ENCODE data around the gene CFAP73.

Gene CFAP73

GRCh38 chr12:113167868-113168267, 18.3 kb downstream of the CFAP73 start:
- no peak for DNase-seq

DNA sequence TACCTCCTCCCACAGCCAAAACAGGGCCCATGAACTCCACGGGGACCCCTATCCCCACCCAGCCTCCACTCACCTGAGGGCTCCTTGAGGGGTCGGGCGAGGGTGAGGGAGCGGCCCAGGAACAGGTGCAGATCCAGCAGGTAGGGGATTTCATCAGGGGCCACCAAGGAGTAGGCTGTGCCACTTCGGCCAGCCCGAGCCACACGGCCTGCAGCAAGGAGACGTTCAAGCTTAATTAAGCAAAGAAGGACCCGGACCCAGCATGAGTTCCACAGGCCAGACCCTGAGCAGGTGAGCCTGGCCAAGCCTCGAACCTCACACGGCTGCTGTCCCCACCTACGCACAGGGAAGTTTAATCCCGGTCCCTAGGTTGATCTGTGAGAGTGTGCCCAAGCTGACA, 20.2 kb downstream of the CFAP73 start:
- no peak for DNase-seq

- no peak for DNase-seq
Measured at GRCh38 chr12:113170457-113170856, 20.9 kb downstream of the CFAP73 start.

DNA sequence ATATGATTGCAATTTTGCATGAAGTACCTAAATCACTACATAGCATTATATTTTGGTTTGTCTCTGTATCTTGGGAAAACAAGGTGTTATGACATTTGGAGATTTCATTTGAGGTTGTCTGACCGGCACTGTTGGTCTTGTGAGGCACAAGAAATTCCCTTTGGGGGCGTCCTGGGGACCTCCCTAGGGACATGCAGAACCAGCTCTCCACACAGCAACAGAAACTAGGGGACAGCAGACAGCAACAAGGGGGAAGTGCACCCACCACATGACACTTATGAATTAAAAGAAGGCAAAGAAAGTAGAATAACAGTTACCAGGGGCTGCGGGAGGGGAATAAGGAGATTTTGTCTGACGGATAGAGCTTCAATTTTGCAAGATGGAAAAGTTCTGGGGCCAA, 21.4 kb downstream of the CFAP73 start:
- DNase-seq: no peak

- DNase-seq: no peak
Measured at GRCh38 chr12:113171543-113171942, 22.0 kb downstream of the CFAP73 start.

DNA sequence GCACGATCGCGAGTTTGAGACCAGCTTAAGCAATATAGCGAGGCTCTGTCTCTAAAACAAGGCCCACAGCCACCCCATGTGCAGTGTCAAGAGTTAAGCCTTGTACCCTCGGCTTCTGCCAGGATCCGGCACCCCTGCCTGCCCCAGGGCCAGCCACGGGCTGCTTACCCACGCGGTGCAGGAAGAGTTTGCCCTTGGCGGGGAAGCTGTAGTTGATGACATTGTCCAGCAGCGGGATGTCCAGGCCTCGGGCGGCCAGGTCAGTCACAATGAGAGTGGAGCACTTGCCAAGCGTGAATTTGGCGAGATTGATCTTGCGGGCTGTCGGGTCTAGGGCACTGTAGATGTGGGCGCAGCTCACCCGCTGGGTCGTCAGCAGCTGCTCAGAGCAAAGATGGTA, 22.7 kb downstream of the CFAP73 start:
- DNase-seq: no peak

DNA sequence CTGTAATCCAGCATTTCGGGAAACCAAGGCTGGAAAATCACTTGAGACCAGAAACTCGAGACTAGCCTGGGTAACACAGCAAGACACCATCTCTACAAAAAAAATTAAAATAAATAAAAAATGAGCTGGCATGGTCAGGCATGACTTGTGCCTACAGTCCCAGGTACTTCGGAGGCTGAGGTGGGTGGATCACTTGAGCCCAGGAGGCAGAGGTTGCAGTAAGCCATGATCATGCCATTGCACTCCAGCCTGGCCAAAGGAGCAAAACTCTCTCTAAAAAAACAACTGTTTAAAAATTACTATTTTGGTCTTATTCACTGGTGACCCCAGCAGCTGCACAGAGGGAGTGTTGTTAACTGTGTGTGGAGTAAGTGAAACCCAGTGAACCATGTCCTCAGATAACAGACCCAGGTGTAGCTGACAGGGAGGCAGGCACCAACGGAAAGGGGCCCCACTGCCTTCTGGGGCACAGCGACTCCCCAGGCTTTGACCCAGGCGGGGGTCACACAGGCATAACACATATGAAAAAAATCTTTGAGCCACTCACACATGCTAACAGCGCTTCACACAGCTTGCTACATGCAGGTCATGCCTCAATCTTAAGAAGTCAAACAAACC, 23.7 kb downstream of the CFAP73 start:
- no peak for DNase-seq

DNA sequence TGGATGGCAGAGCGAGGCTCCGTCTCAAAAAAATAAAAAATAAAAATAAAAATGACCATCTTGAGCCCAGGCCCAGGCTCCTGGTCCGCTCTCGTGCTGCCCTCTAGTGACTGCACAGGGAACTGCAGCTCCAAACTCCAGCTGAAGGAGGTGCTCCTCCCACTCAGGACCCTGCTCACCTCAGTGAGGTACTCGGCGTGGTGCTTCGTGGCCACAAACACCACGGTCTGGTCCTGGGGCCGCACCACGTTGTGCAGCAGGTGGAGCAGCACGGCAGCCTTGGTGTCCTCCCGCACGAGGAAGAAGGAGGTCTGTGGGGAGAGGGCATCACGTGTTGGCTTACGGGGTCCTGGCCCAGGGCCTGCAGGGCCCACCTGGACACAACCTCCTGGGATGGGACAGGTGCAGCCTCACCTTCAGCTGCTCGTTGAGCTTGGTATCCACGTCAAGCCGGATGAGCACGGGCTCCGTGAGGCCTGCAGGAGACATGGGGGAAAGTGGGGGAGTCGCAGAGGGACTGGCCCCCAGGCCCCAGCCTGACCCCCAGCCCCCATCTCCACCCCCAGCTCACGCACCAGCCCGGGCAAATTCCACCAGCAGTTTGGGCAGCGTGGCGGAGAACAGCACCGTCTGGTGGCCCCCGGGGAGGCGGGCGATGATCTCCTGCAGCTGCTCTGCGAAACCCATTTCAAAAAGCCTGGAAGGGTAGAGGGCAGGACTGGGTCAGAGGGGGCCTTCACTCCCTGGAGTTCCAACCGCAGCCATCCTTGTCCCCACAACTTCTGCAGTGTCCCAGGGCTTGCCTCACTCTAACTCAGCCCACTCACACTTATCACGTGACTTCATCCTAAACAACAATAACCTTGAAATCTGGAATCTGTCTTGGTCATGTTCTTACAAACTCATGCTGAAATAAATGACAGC, 25.2 kb downstream of the CFAP73 start:
- peak; percentile 52 to 75 (median 61) for DNase-seq

DNA sequence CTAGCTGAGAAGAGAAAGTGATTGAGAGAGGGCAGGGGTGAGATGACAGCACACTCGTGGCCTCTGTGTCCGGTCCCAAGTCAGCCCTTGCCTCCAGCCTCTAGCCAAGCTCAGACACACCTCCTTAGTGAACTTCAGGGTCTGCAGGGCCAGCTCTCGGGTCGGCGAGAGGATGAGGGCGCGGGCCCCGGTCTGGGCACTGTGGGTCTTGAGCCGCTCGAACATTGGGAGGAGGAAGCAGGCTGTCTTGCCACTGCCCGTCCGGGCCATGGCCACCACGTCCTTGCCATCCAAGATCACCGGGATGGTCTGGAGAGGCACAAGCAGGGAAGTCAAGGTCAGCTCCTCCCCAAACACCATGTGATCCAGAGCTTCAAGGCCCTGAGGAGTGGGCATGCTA, 29.5 kb downstream of the CFAP73 start:
- no peak for DNase-seq

DNA sequence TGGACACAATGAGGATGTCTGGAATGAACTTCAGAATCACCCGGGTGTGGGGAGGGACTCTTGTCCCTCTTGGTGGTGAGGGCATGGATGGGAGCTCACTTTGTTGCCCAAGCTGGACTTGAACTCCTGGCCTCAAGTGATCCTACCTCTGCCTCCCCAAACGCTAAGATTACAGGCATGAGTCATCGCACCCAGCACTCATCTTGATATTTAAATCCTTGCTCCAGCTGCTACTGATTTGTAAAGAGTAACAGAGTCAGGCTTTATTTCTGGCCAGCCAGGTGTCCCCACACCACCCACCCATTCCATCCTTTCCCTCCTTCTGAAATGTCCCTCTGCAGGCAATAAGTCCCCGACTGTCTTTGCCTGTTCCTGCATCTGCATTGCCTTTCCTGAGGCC, 30.8 kb downstream of the CFAP73 start:
- no peak for DNase-seq

- DNase-seq: no peak
Measured at GRCh38 chr12:113181975-113182374, 32.5 kb downstream of the CFAP73 start.

- DNase-seq: no peak
Measured at GRCh38 chr12:113183030-113183589, 33.6 kb downstream of the CFAP73 start.

- DNase-seq: peak in 2 of 5 experiments; percentile 17 to 88
Measured at GRCh38 chr12:113184098-113184899, 34.8 kb downstream of the CFAP73 start.

DNA sequence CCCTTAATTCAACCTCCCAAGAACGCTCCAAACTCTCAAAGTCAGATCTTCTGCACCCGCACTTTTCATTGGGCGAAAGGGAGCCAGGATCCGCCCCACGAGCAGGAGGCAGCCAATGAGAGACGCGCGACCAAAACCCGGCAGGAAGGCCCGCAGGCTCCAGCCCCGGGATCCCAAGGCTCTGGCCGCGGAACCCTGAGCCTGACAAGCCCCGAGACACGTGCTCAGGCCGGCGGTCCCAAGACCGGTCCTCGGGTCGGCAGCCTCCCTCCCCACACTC, 35.3 kb downstream of the CFAP73 start:
- peak; percentile 68 to 93 (median 83) for DNase-seq

DNA sequence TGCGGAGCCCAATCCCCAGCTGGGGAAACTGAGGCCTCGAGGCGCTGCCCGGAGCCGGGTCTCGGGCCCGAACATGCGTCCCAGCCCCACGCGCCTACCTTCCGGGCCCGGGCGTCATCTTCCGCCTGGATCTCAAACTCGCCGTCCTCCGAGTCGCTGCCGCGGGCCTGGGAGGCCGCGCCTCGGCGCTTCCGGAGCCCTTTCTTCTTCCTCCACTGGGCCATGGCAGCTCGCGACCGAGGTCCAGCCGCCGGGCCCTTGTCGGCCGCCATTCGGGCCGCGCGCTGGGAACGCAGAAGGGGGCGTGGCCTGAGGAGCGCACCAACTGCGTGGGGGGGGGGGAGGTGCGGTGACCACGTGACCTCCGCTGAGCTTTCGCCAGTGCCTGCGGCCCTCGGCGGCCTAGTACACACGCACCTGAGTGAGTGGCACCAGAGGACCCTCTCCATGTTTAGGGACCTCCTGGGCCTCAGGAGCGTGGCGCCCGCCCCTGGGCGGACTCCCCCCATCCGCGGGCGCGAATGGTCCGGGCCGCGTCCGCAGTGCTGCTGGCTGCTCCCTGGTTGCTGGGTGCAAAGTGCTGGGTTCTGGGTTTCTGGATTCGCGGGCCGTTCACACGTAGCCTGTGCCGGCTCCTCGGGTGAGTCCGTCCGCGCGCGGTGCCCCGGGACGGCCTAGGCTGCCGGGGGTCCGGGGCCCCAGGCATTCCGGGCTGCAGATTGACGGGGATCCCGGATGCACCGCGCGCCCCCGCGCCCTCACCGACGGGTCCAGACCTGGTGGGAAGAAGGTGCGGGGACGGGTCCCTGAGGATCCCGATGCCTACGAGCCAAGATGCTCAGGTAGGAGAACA, 35.9 kb downstream of the CFAP73 start, which contains the start of the genes DDX54 and RITA1:
Gene DDX54 (minus strand): TSS at position 299 of the 853 bp plus-strand sequence. CDS start 27 bp downstream, at position 272.
Gene RITA1 (plus strand): TSS at position 542 of the 853 bp plus-strand sequence. CDS start 1,026 bp downstream, outside the sequence.
- peak; percentile 65 to 80 (median 70) for DNase-seq

DNA sequence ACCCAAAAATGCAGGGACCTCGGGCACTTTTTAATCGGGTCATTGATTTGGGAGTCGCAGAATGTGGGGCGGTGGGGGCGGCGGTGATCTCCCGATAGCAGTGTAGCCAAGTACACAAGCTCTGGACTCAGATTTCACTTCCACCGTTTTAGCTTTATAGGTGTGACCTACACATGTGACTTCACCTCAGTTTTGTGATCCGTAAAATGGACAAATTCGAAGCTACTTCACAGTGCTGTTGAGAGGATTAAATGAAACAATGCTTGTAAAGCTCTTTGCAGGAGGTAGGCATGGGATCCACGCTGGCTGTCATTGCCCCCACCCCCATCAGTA, 36.5 kb downstream of the CFAP73 start:
- DNase-seq: peak in 1 of 5 experiments; percentile 53

DNA sequence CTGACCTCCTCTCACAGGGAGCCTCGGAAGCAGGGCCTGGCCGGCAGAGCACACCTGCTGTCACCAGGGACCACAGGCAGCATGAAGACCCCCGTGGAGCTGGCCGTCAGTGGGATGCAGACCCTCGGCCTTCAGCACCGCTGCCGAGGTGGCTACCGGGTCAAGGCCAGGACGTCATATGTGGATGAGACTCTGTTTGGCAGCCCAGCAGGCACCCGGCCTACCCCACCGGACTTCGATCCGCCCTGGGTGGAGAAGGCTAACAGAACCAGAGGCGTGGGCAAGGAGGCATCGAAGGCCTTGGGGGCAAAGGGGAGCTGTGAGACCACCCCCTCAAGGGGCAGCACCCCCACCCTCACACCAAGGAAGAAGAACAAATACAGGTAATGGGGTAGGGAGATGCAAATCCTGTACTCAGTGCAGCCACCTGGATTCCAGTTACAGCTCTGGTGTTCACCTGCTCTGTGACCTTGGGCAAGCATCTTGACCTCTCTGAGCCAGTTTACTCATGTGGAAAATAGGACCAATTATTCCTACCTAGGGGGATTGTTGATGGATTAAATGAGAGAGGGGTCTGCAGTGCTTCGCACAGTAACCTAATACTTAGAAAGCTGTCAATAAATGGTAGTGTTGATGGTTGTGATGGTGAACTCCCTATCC, 37.3 kb downstream of the CFAP73 start:
- no peak for DNase-seq

DNA sequence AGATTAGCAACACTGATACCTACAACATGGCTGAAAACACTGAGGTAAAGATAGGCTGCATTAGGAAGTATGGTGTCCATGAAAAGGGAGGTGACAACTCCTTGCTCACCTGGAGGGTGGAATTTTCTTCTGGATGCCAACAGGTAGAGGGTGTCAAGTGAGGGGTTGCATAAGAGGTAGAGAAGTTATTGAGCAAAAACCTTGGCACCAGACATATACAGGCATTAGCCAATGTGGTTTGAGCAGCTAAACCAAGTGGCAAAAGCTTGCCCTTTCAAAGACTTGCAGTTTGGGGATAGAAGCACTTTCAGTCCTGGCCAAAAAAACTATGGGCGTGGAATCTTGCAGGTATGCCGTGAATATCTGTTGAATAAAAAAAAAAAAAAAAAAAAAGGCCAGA, 39.8 kb downstream of the CFAP73 start:
- no peak for DNase-seq

- no peak for DNase-seq
Measured at GRCh38 chr12:113190761-113191160, 41.2 kb downstream of the CFAP73 start.

GRCh38 chr12:113191227-113191626, 41.7 kb downstream of the CFAP73 start:
- no peak for DNase-seq

DNA sequence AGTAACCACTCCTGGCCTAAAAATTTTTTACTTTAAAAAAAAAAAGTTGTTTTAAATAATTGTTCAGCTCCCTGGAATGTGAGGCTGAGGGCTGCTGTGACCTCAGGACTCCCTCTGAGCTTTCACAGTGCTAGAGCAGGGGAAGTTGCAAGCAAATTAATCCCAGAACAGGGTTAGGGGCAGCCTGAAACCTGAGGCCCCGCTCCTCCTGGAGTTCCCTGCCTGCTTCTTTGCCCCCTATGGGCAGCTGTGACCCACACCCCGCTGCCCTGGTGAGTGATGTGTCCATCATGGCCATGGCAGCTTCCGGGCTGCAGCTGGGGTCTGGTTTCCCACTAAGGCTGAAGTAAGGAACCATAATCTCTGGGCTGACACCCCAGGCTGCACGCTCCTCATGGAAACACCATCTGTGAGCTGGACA, 45.5 kb downstream of the CFAP73 start:
- DNase-seq: no peak
